Natural killer cell (primary cell): ENCODE data around the gene CFL1. TPM values are rescaled to one million over a fixed set of nuclear protein-coding genes. Genes with fewer than 3 reads are reported as not detected.
"Not testable (repeated sequence)": the region's sequence is repeated elsewhere in the genome, so short reads cannot be mapped to it uniquely, and the experiment has no call there.

Experiments used
- ATAC-seq, 3 donors: fragments of 150-1000 bp in 2 of 3; fragments of 200-7000 bp in 1 of 3; cut with Tn5 transposase; 1 replicate in 1 of 3; 2 replicates in 2 of 3; pipeline ENCODE4 v1.10.0; 2021; ENCODE audit warnings: mild to moderate bottlenecking in 2 of 3, moderate library complexity in 2 of 3
- DNase-seq, 2 donors: peaks; one replicate each; pipeline versions ENCODE4 v3.0.0 to v3.0.0-alpha.2; 2013 to 2021; ENCODE audit warnings: mixed read lengths in 1 of 2
- H3K27ac ChIP-seq: one replicate; pipeline ENCODE4 v1.5.1; 2013; ENCODE audit warnings: mild to moderate bottlenecking, low read length
- H3K27me3 ChIP-seq: one replicate; pipeline ENCODE4 v1.6.1; 2013; ENCODE audit warnings: low read length; ENCODE audit not compliant: control insufficient read depth, insufficient read depth
- H3K36me3 ChIP-seq: one replicate; pipeline ENCODE4 v1.6.1; 2013; ENCODE audit warnings: low read length; ENCODE audit not compliant: control insufficient read depth, insufficient read depth
- H3K4me1 ChIP-seq: one replicate; pipeline ENCODE4 v1.6.1; 2013; ENCODE audit warnings: low read length; ENCODE audit not compliant: control insufficient read depth, insufficient read depth
- H3K4me3 ChIP-seq: one replicate; pipeline ENCODE4 v1.5.1; 2013; ENCODE audit warnings: low read length
- H3K9me3 ChIP-seq: one replicate; pipeline ENCODE4 v1.6.1; 2013; ENCODE audit warnings: low read length; ENCODE audit not compliant: control insufficient read depth, insufficient read depth
- H3K27ac Mint-ChIP-seq, 2 donors: one replicate each; pipeline ENCODE4 v1.8.0; 2022; ENCODE audit warnings: mild to moderate bottlenecking in 2 of 2, mixed read lengths in 2 of 2, moderate library complexity in 1 of 2
- H3K27me3 Mint-ChIP-seq, 2 donors: one replicate each; pipeline ENCODE4 v1.8.0; 2022; ENCODE audit warnings: low read depth in 2 of 2, mixed read lengths in 2 of 2
- H3K36me3 Mint-ChIP-seq: one replicate; pipeline ENCODE4 v1.8.0; 2022; ENCODE audit warnings: mixed read lengths
- H3K4me1 Mint-ChIP-seq, 2 donors: one replicate each; pipeline ENCODE4 v1.8.0; 2022; ENCODE audit warnings: mixed read lengths in 2 of 2
- H3K4me3 Mint-ChIP-seq: one replicate; pipeline ENCODE4 v1.8.0; 2022; ENCODE audit warnings: mild to moderate bottlenecking, moderate library complexity, mixed read lengths
- H3K9me3 Mint-ChIP-seq, 2 donors: one replicate each; pipeline ENCODE4 v1.8.0; 2022; ENCODE audit warnings: mixed read lengths in 2 of 2
- CTCF ChIP-seq: fragments of 200-600 bp; IDR thresholded peaks from one replicate; pipeline ENCODE4 v1.8.0; 2022; ENCODE audit warnings: antibody characterized with exemption
- WGBS: methylation state at CpG from one replicate; pipeline ENCODE4 v1.1.7; 2013; ENCODE audit warnings: missing lambda C conversion rate; ENCODE audit not compliant: insufficient coverage; 5-methylcytosine and 5-hydroxymethylcytosine counted together
- intact Hi-C: fragments of 100-400 bp; cut with micrococcal nuclease; formaldehyde crosslinking; loops from one replicate; pipeline ENCODE4 v1.14.2; 2022
- total RNA-seq, 4 donors: library from RNA; stranded (reverse); fragments of 120-200 nt in 1 of 4; gene quantifications; one replicate each; pipeline versions ENCODE4 v1.2.3 to v1.2.4, GENCODE V29; 2013 to 2022

Gene CFL1
- total RNA-seq, 3 donors from 2014 or later (not counting 1 experiment from before 2014, with no cell fraction given) = 1,035 to 1,220 (median 1,095) TPM

- Mint-ChIP-seq H3K27ac (no peak overlapping the region), H3K9me3 (no peaks in the 10 kb centered on the region), H3K4me3 (no peak overlapping the region), H3K27me3 (no peaks in the 10 kb centered on the region), H3K4me1 (peaks cover 11 to 20% of the 10 kb centered on the region in 2 donors), H3K36me3 (peaks cover 3% of the 10 kb centered on the region)
- H3K4me1 ChIP-seq = peaks cover 10% of the 10 kb centered on the region
- peaks cover 35% of the 10 kb centered on the region for H3K36me3 ChIP-seq
- peaks cover 4% of the 10 kb centered on the region for H3K9me3 ChIP-seq
- DNase-seq = no peak
- H3K4me3 ChIP-seq = no peak overlapping the region
- intact Hi-C loops = no loop called here
- no peaks in the 10 kb centered on the region for H3K27me3 ChIP-seq
- 88% methylated on average over 8 of the region's 8 CpGs for WGBS
- ATAC-seq = no peak
- no peak for TF ChIP-seq CTCF
- no peak overlapping the region for H3K27ac ChIP-seq
Observed at GRCh38 chr11:65849366-65849765, 8.6 kb downstream of the CFL1 start.

GRCh38 chr11:65848693-65849092 is 9.3 kb downstream of the CFL1 start:
- H3K4me1 ChIP-seq, H3K9me3 Mint-ChIP-seq, intact Hi-C loops, H3K27ac Mint-ChIP-seq, H3K36me3 Mint-ChIP-seq, H3K27ac ChIP-seq, H3K27me3 Mint-ChIP-seq, H3K27me3 ChIP-seq, H3K4me3 ChIP-seq, H3K9me3 ChIP-seq, H3K4me3 Mint-ChIP-seq, ATAC-seq: not testable (repeated sequence)
- peak in 1 of 2 donors; percentile 3 for DNase-seq
- H3K36me3 ChIP-seq = peaks cover 28% of the 10 kb centered on the region
- 76% methylated on average over 7 of the region's 7 CpGs for WGBS
- peaks cover 4 to 13% of the 10 kb centered on the region in 2 donors for H3K4me1 Mint-ChIP-seq

- H3K36me3 Mint-ChIP-seq = no peaks in the 10 kb centered on the region
- intact Hi-C loops = no loop called here
- ATAC-seq (no peak), DNase-seq (no peak)
- peaks cover 0 to 8% of the 10 kb centered on the region in 2 donors for H3K4me1 Mint-ChIP-seq
- TF ChIP-seq CTCF = no peak
- Histone ChIP-seq H3K4me1 (no peaks in the 10 kb centered on the region), H3K9me3 (peaks cover 4% of the 10 kb centered on the region), H3K36me3 (peaks cover 19% of the 10 kb centered on the region), H3K27me3 (no peaks in the 10 kb centered on the region), H3K4me3 (no peak overlapping the region), H3K27ac (no peak overlapping the region)
- H3K27ac Mint-ChIP-seq = no peak overlapping the region
- no peaks in the 10 kb centered on the region for H3K27me3 Mint-ChIP-seq
- no peaks in the 10 kb centered on the region for H3K9me3 Mint-ChIP-seq
- no peak overlapping the region for H3K4me3 Mint-ChIP-seq
- 91% methylated on average over 3 of the region's 3 CpGs for WGBS
Observed at GRCh38 chr11:65847746-65848145, 10.2 kb downstream of the CFL1 start.

GRCh38 chr11:65844231-65844872 is 13.6 kb downstream of the CFL1 start:
- Histone ChIP-seq H3K4me1 (no peaks in the 10 kb centered on the region), H3K36me3 (no peaks in the 10 kb centered on the region), H3K27ac (no peak overlapping the region), H3K27me3 (no peaks in the 10 kb centered on the region), H3K9me3 (no peaks in the 10 kb centered on the region), H3K4me3 (no peak overlapping the region)
- Mint-ChIP-seq H3K36me3 (no peaks in the 10 kb centered on the region), H3K27me3 (no peaks in the 10 kb centered on the region), H3K4me1 (no peaks in the 10 kb centered on the region), H3K4me3 (no peak overlapping the region), H3K27ac (no peak overlapping the region), H3K9me3 (no peaks in the 10 kb centered on the region)
- WGBS = 85% methylated on average over 9 of the region's 10 CpGs
- DNase-seq = no peak
- no peak for TF ChIP-seq CTCF
- intact Hi-C loops = no loop called here
- no peak for ATAC-seq
